GM19351 (cell line): ENCODE measurements around the gene FBLN1.

Experiments
- ATAC-seq: cut with Tn5 transposase; IDR thresholded peaks from one replicate; pipeline ENCODE4 v1.9.1; 2021; ENCODE audit warnings: mild to moderate bottlenecking, moderate library complexity; ENCODE audit not compliant: unreplicated experiment

The FBLN1 gene

DNA sequence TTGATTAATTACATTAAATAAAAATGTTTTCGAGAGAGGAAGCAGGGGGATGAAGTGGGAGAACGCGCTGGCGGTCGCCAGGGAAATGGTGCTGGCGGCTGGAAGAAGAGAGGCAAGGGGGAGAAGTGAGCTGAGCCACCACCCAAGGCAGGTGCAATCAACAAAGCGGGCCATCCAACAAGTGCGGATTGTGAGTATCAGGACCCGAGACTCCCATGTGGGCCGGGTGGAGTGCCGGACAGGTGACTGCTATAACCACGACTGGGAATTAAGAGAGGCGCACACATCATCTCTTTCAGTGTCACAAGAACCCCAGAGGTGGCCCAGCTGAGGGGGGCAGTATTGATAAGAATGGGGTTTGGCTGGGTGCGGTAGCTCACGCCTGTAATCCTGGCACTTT is 127.8 kb downstream of the FBLN1 start:
- ATAC-seq, result no peak

- no peak for ATAC-seq
Observed at GRCh38 chr22:45631140-45631840, 128.6 kb downstream of the FBLN1 start.

DNA sequence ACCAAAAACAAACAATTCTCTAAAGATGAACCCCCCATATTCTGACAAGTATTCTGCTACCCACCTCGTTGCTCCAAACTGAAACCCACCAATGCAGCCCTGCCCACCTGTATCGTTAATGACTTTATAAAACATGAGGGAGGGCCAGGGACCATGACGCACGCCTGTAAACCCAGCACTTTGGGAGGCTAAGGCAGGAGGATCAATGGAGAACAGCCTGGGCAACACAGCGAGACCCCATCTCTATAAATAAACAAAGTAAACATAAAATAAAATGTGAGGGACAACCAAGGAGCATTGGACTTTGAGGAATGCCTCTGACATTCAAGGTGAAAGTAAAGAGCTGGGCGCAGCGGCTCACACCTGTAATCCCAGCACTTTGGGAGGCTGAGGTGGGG is 129.2 kb downstream of the FBLN1 start:
- no peak for ATAC-seq

GRCh38 chr22:45632791-45633515 is 130.3 kb downstream of the FBLN1 start:
- no peak for ATAC-seq

- no peak for ATAC-seq
Observed at GRCh38 chr22:45636683-45637082, 134.0 kb downstream of the FBLN1 start.

DNA sequence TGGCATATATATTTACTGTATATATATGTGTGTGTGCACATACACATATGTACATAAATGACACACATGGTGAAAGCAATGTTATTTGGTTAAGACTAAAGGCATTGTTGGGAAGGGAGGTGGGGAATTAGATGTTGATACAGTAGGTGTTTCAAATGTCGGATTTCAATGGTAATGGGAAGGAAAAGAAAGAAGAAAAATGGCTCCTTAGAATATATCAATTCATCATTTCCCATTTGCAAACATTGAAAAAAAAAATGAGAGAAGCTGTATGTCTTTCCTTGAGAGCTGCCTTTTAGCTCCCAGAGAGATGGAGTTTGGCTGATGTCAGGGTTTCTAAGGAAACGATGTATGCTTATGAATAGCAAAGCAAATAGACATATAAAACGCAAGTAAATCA is 135.5 kb downstream of the FBLN1 start:
- no peak for ATAC-seq

DNA sequence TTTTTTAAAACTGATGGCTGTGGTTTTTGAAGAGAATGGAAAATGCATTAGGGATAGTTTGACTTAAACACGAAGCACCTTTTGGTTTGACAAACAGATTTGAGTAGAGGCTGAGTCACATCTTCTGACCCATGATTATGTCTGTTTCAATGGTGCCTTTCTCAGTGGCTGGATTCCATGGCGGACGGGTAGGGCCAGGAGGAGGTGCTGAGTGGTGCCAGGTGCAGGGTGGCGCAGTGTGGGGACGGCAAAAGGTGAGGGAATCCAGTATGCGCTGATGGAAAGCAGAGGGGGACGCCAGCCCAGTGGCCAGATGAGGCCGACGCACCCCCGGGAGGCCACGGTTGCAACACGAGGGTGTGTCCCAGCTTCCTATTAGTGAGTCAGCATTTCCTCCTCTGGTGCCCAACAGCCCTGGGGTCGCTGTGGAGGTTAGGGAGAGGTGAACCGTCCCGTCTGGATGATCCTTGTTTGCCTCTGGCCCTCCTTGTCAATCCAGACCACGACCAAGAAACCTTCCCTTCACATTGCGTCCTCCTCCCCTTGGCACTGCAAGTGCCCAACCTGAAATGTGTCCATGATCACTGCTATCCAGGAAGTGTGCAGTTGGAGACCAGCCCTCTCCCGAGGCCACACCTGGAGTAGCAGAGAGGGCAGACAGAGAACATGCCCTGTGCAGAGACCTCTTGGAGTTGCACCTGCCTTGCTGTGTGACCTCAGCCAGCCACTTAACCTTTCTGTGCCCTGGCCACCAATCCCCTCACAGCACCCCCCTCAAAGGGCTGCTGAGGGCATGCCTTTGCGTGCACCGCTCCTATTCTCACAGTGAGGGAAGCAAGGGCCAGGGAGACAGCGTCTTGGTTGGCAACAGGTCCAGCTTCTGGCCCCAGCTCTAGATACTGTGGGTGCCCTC is 136.4 kb downstream of the FBLN1 start:
- no peak for ATAC-seq

DNA sequence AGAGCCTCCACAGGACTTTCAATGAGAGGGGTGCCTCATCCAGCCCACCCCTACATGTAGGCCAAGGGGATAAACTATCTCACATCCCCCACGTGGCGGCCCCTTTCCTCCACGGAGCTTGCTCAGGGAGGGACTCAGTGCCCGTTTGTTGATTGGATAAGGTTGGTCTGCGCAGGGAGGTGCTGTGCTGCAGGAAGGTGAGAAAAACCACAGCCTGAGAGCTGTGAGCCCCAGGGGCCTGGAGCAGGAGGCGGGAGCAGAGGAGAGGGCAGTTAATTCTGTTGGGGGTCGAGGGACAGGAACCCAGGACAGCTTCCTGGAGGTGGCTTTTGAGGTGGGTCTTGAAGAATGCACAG is 137.0 kb downstream of the FBLN1 start:
- ATAC-seq, result no peak

DNA sequence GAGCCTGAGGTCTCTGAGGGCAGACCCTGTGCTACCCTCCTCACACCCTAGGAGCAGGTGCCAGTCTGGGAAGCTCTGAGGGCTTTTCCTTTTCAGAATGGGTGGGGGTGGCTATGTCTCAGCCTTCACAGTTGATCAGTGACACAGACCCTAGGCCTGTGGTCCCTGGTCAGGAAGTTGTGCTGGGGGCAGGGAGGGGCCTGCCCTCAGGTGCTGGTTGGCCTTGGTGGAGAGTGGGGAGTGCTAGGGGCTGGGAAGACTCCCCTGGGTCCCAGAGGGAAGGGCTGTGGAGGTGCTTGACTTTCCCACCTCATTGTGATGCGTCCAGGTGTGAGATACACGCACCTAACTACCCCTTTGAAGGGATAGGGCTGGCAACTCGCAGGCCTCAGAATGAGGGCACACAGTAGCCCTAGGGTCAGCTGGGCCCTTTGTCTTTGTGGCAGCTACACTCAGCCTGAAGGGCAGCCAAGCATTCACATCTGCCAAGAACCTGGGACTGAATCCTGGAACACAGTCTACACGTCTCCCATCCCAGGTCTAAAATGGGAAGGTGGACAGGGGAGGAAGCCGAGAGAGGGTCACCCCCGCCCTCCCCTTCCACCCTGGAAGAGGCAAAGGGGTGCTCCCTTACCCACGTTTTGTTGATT is 137.7 kb downstream of the FBLN1 start:
- no peak for ATAC-seq

GRCh38 chr22:45640941-45641621 is 138.4 kb downstream of the FBLN1 start:
- ATAC-seq, result no peak

DNA sequence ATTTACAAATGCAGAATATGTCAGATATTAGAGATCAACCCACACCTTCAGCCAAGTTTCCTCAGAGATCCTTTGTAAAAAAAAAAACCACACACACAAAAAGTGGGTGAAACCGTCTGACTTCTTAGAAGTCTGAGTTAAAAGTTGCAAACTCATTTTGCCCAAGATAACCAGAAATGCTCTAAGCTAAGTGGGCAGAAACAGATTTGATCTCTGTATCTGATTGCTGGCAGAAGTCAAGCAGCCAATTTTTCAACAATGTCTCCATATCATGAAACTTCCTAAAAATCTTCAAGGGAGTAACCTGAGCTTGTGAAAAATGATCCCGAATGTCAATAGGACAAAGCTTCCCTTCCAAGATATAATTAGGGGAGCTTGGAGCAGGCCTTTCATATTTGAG is 140.3 kb downstream of the FBLN1 start:
- ATAC-seq, result no peak

- no peak for ATAC-seq
Observed at GRCh38 chr22:45644714-45645113, 142.0 kb downstream of the FBLN1 start.

- no peak for ATAC-seq
Observed at GRCh38 chr22:45645150-45645525, 142.5 kb downstream of the FBLN1 start.

DNA sequence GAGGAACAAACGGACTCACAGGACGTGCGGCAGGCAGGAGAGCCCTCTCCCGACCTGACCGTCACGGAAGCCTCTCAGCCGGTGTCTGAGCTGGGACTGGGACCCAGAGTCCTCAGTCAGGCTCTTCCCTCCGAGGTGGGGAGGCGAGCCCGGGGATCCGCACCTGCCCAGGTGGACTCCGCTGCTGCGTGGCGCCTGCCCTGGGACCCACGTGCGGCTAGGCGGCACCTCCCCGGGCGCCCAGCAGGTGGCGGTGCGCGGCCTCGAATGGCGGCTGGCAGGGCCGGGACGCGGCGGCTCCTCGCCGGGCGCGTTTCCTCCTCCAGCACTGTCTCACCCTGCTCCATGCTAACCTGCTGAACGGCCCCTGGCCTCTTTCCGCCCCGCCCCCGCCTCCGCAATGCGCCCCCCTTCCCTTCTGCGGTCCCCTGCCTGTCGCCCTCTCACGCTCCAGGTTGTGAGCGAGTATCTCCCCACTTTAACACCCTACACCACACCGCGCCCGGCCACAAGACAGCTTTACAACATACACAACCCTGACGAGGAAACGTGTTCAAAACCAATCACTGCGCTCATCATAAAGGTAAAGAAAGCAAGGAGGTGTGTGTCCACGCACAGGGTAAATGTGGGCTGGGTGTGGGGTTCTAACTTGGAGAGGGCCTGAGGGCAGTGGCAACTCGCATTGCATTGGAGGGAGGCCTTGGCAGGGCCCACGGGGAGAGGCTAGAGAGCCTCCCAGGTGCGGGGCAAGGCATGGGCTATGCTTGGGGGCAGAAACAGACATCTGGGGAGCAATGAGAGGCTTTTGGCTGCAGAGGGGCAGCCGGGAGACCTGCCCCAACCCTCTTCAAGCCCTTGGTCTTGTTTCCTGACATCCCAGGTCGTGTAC is 143.1 kb downstream of the FBLN1 start:
- ATAC-seq, result no peak

- no peak for ATAC-seq
Observed at GRCh38 chr22:45647532-45648225, 145.0 kb downstream of the FBLN1 start.

DNA sequence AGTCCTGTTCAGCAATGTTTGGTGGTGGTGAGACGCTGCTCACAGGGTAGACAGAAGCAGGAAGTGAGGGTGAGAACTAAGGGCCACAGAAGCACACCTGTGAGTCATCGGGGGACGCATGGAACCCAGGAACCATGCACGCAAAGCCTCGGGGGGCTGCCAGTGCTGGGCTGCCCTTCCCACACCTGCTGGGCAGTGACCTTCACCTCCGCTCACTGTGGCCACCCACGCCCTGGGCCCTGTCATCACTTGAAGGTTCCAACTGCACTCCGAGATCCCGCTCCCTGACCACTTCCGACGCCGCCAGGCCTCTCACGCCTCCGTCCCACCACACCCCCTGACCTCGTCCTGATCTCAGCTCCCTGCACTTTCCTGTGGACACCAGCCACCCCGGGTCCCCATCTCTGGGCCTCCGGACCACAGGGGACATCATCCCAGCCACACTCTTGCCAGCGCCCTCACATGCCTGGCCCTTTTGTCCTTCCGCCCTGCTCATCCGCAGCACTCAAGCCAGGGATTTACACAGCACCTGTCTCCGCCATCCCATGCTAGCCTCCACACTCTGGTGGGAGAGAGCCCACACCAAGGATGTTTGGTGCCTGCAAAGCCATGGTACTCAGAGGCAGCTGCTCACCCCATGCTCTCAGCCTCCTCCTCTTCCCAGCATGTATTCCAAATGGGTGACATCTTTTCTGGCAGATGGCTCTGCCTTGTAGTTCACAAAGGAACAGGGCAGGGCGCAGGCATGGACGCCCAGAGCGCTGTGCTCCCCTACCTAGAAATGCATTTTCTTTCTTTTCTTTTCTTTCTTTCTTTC is 145.8 kb downstream of the FBLN1 start:
- ATAC-seq, result no peak

GRCh38 chr22:45649809-45650208 is 147.1 kb downstream of the FBLN1 start:
- no peak for ATAC-seq

DNA sequence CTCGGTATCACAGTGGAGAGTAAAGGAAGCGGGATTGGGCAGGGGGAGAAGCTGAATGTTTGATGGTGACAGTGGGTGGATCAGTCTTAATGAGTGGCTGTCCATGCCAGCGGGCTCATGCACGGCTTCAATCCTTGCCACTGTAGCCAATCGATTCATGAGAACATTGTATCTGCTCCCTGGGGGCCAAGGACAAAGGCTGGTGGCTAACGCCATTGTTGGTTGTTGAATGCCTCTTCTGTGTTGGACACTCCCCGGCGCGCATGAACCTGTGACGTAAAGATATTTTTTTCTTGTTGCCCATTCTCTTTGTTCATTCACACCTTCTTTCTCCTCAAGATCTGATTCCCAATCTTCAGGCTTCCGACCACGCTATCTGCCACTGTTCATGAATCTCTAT is 148.0 kb downstream of the FBLN1 start:
- ATAC-seq, result no peak
